Right lobe of liver (tissue), 6 donors: Measurements from ENCODE around the gene DHRS3. TPM values are rescaled to one million over a fixed set of nuclear protein-coding genes. Genes with fewer than 3 reads are reported as not detected.

Experiments used
- ATAC-seq, 4 donors: fragments of 200-7000 bp; cut with Tn5 transposase; one replicate each; pipeline ENCODE4 v1.9.1; 2020; ENCODE audit warnings: mild to moderate bottlenecking in 4 of 4, moderate library complexity in 4 of 4
- DNase-seq, 3 donors: peaks; one replicate each; pipeline ENCODE4 v3.0.0-alpha.2; 2020
- H3K27ac ChIP-seq, 3 donors: fragments of 200-600 bp; one replicate each; pipeline ENCODE4 v1.8.0; 2022
- H3K27me3 ChIP-seq, 2 donors: fragments of 200-600 bp; one replicate each; pipeline ENCODE4 v1.8.0; 2022
- H3K36me3 ChIP-seq, 4 donors: fragments of 200-600 bp; sonication (generic) in 1 of 4; one replicate each; pipeline versions ENCODE4 v1.5.1 to v1.8.0; 2017 to 2022; ENCODE audit warnings: control low read depth in 1 of 4
- H3K4me1 ChIP-seq, 4 donors: fragments of 200-600 bp; sonication (generic) in 1 of 4; one replicate each; pipeline versions ENCODE4 v1.5.1 to v1.8.0; 2017 to 2022; ENCODE audit warnings: control low read depth in 1 of 4
- H3K4me3 ChIP-seq, 3 donors: fragments of 200-600 bp; one replicate each; pipeline ENCODE4 v1.8.0; 2022
- H3K9me3 ChIP-seq, 4 donors: fragments of 200-600 bp; sonication (generic) in 1 of 4; one replicate each; pipeline versions ENCODE4 v1.5.1 to v1.8.0; 2017 to 2022; ENCODE audit warnings: control low read depth in 1 of 4
- POLR2A ChIP-seq: fragments of 450-650 bp; IDR thresholded peaks from one replicate; pipeline ENCODE4 v1.6.1; 2017; ENCODE audit warnings: antibody characterized with exemption, mild to moderate bottlenecking
- WGBS: methylation state at CpG from one replicate; pipeline ENCODE4 v1.1.6; 2018; ENCODE audit warnings: low coverage, low lambda C conversion rate; ENCODE audit not compliant: insufficient coverage; ENCODE audit errors: missing lambda C conversion rate; 5-methylcytosine and 5-hydroxymethylcytosine counted together
- intact Hi-C, 2 donors: fragments of 100-400 bp; cut with DNase I; formaldehyde crosslinking; loops; one replicate each; pipeline versions ENCODE4 v1.11.2 to v1.14.1; 2022
- total RNA-seq, 6 experiments: library from RNA; depleted of rRNA in 2 of 6; stranded (reverse); fragments of >200 nt in 2 of 6; fragmentation: NEBNext Ultra II Directional in 3 of 6; extraction: Animal tissue kit (Norgen Biotek cat#: 25700) in 3 of 6; gene quantifications; one replicate each; pipeline versions ENCODE4 v1.1.0 to v1.2.4, GENCODE V29; 2016 to 2023
- TF ChIP-seq, protein P1 (sequence below), 4 donors: fragments of 200-600 bp in 3 of 4; fragments of 450-650 bp in 1 of 4; IDR thresholded peaks; one replicate each; pipeline versions ENCODE4 v1.5.1 to v1.8.0; 2016 to 2022; ENCODE audit warnings: antibody characterized with exemption in 4 of 4, mild to moderate bottlenecking in 2 of 4
- donor health status: DM: no; HTN: yes; CAD: no.
- donor health status: DM: no; HTN: no; CAD: no.
- donor health status: DM: no; HTN: no; CAD: no.
- donor health status: DM: no; HTN: yes; CAD: no.
- donor health status: DM: no; HTN: yes; CAD: no.

DHRS3 gene
- total RNA-seq, 6 experiments from 2014 or later: 132 to 252 (median 172) TPM

GRCh38 chr1:12643079-12643478 is 25.1 kb upstream of the DHRS3 start:
- TF ChIP-seq, protein P1, sequence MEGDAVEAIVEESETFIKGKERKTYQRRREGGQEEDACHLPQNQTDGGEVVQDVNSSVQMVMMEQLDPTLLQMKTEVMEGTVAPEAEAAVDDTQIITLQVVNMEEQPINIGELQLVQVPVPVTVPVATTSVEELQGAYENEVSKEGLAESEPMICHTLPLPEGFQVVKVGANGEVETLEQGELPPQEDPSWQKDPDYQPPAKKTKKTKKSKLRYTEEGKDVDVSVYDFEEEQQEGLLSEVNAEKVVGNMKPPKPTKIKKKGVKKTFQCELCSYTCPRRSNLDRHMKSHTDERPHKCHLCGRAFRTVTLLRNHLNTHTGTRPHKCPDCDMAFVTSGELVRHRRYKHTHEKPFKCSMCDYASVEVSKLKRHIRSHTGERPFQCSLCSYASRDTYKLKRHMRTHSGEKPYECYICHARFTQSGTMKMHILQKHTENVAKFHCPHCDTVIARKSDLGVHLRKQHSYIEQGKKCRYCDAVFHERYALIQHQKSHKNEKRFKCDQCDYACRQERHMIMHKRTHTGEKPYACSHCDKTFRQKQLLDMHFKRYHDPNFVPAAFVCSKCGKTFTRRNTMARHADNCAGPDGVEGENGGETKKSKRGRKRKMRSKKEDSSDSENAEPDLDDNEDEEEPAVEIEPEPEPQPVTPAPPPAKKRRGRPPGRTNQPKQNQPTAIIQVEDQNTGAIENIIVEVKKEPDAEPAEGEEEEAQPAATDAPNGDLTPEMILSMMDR (IDR thresholded peaks at IDR 0.05): no peak
- no peak for TF ChIP-seq POLR2A
- H3K27me3 ChIP-seq: no peaks in the 10 kb centered on the region
- H3K4me3 ChIP-seq: no peak overlapping the region
- no peaks in the 10 kb centered on the region for H3K36me3 ChIP-seq
- peaks cover 0 to 5% (median 2%) of the 10 kb centered on the region in 4 donors for H3K9me3 ChIP-seq
- ATAC-seq: no peak
- no peak overlapping the region for H3K27ac ChIP-seq
- no peaks in the 10 kb centered on the region for H3K4me1 ChIP-seq
- no peak for DNase-seq
- intact Hi-C loops: no loop called here
- WGBS: 80% methylated on average over 2 of the region's 2 CpGs

- H3K27ac ChIP-seq: no peak overlapping the region
Measured at GRCh38 chr1:12640958-12641272, 22.9 kb upstream of the DHRS3 start.

DNA sequence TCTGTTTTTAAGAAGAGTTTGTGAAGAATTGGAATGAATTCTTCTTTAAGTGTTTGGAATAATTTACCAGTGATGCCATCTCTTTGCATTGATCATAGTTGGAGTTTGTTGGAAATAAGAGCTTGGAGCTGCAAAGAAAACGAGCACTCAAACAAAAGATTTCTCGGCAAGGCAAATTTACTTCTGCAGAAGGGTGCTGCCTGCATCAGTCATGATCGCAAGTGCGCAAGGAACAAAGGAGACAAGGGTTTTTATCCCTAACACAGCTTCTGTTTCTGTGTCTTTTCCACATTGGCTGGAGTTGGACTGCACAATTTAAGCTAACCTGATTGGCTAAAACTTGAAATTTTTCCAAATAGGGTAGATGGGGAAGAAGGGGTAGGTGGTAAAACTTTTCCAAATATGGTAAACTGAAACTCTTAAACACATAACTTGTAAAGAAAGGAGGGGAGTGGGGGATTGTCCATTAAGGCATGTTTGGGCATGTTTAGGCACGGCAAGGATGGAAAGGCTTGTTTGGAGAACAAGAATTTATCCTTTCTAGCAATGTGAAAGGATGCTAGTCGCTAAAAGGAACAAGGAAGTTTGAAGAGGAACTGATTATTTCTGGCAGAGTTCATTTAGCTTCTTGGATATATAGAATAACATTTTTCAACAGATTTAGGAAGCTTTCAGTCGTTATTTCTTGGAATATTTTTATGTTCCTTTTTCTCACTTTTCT is 22.4 kb upstream of the DHRS3 start:
- Histone ChIP-seq H3K27ac (no peak overlapping the region), H3K9me3 (peaks cover 0 to 5% (median 2%) of the 10 kb centered on the region in 4 donors), H3K4me1 (no peaks in the 10 kb centered on the region), H3K4me3 (no peak overlapping the region), H3K36me3 (no peaks in the 10 kb centered on the region), H3K27me3 (no peaks in the 10 kb centered on the region)
- no peak for TF ChIP-seq POLR2A
- TF ChIP-seq, protein P1 (IDR thresholded peaks at IDR 0.05): no peak
- WGBS: 72% methylated on average over 7 of the region's 7 CpGs
- intact Hi-C loops: no loop called here
- ATAC-seq: no peak
- no peak for DNase-seq

More at GRCh38 chr1:12640958-12641272, 22.9 kb upstream of the DHRS3 start:
- H3K36me3 ChIP-seq: no peaks in the 10 kb centered on the region
- H3K27me3 ChIP-seq: no peaks in the 10 kb centered on the region
- ATAC-seq (no peak), DNase-seq (no peak)
- TF ChIP-seq, protein P1 (IDR thresholded peaks at IDR 0.05): no peak
- no peaks in the 10 kb centered on the region for H3K4me1 ChIP-seq
- H3K9me3 ChIP-seq: peaks cover 0 to 5% (median 2%) of the 10 kb centered on the region in 4 donors
- intact Hi-C loops: no loop called here
- H3K4me3 ChIP-seq: no peak overlapping the region

- H3K27me3 ChIP-seq: no peaks in the 10 kb centered on the region
- peaks cover 0 to 5% (median 2%) of the 10 kb centered on the region in 4 donors for H3K9me3 ChIP-seq
- 27% methylated on average over 7 of the region's 8 CpGs for WGBS
- H3K4me1 ChIP-seq: no peaks in the 10 kb centered on the region
- no peak overlapping the region for H3K27ac ChIP-seq
- TF ChIP-seq, protein P1 (IDR thresholded peaks at IDR 0.05): no peak
- TF ChIP-seq POLR2A: no peak
- no peaks in the 10 kb centered on the region for H3K36me3 ChIP-seq
- intact Hi-C loops: no loop called here
- no peak for DNase-seq
- ATAC-seq: peak in 1 of 4 donors; percentile 63
- H3K4me3 ChIP-seq: no peak overlapping the region
Measured at GRCh38 chr1:12637693-12638092, 19.7 kb upstream of the DHRS3 start.
